GM10266 (cell line): ENCODE results near the gene NR1I2.

Experiments
- DNase-seq: peaks from one replicate; pipeline ENCODE4 v3.0.0; 2012; ENCODE audit errors: extremely low spot score
- TF ChIP-seq, protein P1 (sequence below): IDR thresholded peaks from 2 replicates; pipeline ENCODE4 v1.5.1; 2012; ENCODE audit warnings: mild to moderate bottlenecking, low read depth; ENCODE audit not compliant: control insufficient read depth, insufficient read depth; ENCODE audit errors: missing control alignments

The NR1I2 gene

DNA sequence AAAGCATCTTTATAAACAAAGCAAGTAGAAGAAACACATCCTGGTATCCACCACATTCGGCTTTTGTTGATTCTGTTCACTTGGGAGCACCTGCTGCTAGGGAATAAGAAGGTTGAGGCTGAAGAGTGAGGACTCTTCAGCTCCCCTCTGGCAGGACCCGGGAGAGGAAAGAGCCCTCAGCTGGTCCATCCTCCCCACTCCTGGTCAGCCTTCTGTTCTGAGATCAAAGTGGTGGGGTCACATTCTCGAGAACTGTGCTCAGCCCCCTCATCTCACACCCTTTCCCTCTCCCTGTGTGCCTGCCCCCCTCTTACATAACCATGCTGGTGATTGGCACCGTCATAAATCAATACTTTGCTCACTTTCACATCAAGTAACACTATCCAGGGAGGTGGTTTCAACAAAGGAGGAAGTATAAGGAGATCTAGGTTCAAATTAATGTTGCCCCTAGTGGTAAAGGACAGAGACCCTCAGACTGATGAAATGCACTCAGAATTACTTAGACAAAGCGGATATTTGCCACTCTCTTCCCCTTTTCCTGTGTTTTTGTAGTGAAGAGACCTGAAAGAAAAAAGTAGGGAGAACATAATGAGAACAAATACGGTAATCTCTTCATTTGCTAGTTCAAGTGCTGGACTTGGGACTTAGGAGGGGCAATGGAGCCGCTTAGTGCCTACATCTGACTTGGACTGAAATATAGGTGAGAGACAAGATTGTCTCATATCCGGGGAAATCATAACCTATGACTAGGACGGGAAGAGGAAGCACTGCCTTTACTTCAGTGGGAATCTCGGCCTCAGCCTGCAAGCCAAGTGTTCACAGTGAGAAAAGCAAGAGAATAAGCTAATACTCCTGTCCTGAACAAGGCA, at the start of gene NR1I2:
TSS of gene NR1I2 (plus strand) at position 772 of the 869 bp plus-strand sequence.
- no peak for DNase-seq
- TF ChIP-seq, protein P1, sequence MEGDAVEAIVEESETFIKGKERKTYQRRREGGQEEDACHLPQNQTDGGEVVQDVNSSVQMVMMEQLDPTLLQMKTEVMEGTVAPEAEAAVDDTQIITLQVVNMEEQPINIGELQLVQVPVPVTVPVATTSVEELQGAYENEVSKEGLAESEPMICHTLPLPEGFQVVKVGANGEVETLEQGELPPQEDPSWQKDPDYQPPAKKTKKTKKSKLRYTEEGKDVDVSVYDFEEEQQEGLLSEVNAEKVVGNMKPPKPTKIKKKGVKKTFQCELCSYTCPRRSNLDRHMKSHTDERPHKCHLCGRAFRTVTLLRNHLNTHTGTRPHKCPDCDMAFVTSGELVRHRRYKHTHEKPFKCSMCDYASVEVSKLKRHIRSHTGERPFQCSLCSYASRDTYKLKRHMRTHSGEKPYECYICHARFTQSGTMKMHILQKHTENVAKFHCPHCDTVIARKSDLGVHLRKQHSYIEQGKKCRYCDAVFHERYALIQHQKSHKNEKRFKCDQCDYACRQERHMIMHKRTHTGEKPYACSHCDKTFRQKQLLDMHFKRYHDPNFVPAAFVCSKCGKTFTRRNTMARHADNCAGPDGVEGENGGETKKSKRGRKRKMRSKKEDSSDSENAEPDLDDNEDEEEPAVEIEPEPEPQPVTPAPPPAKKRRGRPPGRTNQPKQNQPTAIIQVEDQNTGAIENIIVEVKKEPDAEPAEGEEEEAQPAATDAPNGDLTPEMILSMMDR, result no peak

DNA sequence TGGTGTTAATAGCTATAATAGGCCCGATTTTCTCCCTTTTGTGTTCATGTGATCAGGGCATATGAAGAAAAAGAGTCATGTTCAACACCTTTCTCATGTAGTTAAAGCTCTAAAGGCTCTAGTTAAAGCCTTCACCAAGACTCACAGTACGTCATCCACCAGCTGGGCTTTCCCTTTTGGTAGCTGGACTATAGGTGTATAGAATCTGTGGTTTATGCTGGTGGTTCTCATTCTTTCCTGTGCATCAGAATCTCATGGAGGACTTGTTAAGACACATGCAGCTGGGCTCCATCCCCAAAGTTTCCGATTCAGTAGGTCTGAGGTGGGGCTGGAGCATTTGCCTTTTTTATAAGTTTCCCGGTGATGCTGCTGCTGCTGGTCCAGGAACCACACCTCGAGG, 48.1 kb upstream of the NR1I2 start:
- DNase-seq, result peak; percentile 12
- TF ChIP-seq, protein P1, result no peak

DNA sequence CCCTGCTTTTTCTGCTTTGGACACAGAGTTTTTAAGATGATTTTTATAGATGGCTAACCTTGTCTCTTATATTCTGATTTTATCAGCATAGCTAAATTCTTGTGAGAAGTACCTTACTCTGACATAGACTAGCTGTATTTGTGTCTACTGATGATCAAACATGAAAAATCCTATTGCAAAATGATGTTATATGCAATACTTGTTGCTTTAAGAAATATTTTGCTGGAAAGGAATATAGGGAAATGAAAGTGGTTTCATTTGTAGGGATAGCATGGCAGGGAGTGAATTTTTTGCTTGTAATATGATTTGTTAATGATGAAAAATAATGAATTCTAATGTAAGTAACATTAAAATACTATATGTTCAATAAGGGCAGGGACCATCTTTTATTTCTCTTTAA, 43.2 kb upstream of the NR1I2 start:
- TF ChIP-seq, protein P1, result no peak
- no peak for DNase-seq

DNA sequence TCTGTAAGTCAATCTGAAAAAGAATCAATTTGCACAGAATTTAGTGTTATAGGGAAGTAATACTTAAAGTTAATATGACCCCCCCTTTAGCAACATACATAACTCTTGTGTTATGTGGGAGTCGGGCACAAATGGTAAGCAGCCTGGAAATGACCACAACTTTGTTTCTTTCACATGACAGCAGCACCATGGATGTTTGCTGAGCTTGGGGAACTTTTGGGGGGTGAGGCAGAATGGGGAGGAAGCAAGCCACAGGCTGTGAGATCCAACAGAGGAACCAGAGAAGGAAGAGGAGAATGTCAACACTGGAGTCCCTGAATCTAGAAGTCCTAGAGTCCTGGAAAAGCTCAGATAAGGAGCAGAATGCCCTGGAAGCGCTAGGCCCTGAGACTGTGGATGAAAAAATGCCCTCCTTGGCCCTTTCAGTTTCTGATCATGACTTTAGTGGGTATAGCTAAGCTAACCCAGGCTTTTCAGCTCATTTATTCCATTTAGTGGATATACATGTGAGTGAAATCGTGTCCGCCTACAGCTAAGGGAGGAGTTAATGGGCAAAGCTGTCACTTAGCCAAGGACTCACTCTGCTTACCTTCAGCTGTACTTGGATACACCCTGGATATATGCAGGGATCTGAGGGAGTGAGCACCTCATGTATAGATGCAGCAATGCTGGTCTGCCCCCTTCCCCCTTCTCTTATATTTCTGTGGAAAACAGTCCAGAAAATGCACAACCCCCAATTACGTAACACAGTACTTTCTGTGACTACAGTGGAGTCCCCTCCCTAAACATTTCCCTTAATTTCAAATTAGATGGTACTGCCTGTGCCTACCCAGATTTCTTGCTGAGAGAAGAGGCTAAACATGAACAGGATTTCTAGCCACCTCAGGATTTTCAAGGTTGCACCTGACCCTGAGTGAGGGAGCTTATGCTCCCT, 40.0 kb upstream of the NR1I2 start:
- TF ChIP-seq, protein P1, result no peak
- no peak for DNase-seq

DNA sequence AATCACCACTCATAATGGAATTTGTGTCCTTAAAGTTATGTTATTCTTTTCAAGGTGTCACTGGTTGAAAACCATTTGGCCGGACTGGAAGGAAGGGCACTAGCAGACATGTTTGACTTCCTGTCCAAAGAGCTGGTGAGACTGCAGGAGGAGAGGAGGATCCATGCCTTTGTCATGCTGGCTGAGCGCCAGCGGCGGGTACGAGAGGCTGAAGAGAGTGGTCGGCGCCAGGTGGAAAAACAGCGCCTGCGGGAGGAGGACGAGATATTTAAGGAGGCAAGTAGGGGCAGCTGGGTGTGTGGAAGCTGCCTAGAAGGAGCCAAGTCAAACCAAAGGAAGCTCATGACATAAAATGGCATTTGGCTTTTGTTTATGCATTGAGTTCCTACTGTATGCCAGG, 38.0 kb upstream of the NR1I2 start:
- TF ChIP-seq, protein P1, result no peak
- DNase-seq, result no peak

DNA sequence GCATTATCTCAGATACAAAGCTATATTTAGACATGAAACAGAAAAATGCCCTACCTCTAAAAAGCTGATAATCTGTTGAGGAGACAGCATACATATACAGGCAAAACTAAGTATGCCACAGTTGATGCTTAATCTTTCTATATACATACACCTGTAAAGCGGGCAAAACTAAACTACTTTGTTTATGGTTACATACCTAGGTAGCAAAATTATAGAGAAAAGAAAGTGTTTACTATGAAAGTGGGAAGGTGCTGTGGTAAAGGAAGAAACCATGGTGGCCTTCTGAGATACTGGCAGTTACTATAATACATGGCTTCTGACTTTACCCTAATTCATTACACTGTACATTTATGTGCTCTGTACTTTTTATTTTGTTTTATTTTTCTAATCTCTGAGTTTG, 36.0 kb upstream of the NR1I2 start:
- no peak for DNase-seq
- TF ChIP-seq, protein P1, result no peak

DNA sequence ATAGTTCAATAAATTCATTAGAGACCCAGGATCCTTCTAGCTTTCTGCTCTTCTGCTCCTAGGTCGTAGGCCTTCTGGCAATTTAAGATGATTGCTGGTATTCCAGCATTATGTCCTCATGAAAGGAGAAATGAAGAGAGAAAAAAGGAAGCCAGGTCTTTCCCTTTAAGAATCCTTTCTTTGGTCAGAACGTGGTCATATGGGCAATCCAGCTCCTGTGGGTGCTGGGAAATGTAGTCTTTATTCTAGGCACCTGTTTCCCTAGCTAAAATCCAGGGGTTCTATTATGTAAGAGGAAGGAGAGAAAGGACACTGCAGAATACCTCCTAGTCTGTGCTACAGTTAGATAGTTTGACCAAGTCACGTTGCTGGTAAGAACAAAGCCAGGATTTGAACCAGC, 35.5 kb upstream of the NR1I2 start:
- TF ChIP-seq, protein P1, result no peak
- DNase-seq, result no peak
